HG03108 (cell line): ENCODE data around the gene ZSWIM3.

Experiments
- ATAC-seq: cut with Tn5 transposase; IDR thresholded peaks from one replicate; pipeline ENCODE4 v1.9.1; 2021; ENCODE audit warnings: moderate library complexity; ENCODE audit not compliant: unreplicated experiment

The ZSWIM3 gene

DNA sequence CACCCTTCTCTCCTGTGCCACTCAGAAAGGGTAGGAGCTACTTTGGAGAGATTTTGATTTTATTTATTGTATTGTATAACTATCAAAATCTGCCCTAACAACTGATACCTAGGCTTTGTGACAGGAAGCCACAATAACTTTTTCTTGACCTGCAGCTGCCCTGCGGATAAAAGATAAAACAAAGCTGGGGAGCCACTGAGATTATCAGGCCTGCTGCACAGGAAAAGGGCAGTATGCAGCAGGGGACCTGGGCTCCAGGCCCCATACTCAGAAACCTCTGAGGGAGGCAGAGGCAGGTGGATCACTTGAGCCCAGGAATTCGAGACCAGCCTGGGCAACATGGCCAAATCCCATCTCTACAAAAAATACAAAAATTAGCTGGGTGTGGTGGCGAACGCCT is 24.8 kb upstream of the ZSWIM3 start:
- ATAC-seq, result no peak

DNA sequence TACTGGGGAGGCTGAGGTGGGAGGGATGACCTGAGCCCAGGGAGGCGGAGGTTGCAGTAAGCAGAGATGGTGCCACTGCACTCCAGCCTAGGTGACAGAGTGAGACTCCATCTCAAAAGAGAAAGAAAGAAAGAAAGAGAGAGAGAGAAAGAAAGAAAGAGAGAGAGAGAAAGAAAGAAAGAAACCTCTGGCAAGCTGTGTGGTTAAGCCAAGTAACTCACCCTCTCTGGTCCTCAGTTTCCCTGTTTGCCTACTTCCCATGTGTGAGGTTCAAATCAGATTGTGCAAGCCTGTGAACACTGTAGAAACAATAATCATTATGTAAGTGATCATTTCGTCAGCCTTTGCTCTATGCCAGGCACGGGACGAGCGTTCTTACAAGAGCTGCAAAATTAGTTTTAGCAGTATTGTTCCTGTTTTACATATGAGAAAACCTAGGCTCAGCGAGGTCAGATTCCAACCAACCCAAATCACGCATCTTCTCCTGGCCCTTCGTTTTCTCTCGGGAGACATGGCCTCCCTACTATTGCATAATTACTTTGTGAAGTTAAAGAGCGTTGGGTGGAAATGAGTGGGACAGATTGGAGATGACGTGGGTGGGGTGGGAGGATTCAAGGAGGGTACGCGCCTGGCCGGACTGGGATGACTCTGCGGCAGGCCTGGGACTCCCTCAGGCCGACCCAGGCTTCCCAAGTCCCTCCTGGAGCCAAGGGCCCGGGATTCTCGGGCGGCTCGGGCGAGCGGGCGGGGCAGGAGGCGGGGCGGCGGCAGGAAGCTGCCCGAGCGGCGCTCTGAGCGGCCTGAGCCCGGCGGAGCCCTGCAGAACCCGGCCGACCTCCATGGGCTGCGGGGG is 24.2 kb upstream of the ZSWIM3 start, which contains the start of gene SNX21:
SNX21 (plus strand) TSS at position 770 of the 853 bp plus-strand sequence. CDS start 121 bp downstream, outside the sequence.
- no peak for ATAC-seq

DNA sequence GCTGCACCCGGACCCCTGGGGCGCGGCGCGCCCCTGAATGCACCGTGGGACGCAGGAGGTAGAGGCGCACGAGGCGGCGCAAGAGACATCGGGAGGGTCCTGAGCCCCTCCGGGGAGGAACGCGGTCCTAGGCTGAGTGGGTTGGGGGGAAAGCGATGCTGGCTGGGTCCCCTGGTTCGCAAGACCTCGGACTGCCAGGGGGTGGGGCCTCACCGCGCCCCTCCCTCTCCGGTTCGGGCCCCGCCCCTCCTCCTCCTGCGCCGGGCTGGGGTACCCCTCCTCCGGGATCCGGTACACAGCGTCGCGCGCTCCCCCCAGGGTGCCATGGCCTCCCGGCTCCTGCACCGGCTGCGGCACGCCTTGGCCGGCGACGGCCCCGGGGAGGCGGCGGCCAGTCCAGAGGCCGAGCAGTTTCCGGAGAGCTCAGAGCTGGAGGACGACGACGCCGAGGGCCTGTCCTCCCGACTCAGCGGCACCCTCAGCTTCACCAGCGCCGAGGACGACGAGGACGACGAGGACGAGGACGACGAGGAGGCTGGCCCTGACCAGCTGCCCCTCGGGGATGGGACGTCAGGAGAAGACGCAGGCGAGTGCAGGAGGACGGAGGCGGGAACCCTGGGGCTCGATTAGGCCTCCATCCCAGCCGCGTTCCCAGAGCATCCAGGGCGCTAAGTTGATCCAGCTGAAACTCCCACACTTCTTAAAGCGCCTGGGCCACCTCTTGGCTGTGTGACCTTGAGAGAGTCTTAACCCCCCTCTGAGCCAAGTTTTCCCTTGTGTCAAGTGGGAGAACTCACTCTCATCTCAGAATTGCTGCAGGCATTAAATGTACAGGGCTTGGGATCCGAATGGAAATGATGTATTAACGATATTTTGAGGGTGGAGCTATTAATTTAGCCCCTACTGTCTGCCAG is 23.3 kb upstream of the ZSWIM3 start:
- no peak for ATAC-seq

DNA sequence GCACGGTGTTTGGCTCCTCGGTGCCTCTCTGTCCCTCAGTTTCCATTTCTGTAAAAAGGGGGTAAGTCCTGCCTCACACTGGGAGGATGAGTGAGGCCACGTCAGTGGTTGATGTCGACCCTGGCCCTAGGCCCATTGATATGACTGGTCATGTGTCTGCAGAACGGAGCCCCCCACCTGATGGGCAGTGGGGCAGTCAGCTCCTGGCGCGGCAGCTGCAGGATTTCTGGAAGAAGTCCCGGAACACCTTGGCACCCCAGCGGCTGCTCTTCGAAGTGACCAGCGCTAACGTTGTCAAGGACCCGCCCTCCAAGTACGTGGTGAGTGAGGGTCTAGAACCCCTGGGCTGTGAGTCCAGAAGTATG is 22.6 kb upstream of the ZSWIM3 start:
- no peak for ATAC-seq

DNA sequence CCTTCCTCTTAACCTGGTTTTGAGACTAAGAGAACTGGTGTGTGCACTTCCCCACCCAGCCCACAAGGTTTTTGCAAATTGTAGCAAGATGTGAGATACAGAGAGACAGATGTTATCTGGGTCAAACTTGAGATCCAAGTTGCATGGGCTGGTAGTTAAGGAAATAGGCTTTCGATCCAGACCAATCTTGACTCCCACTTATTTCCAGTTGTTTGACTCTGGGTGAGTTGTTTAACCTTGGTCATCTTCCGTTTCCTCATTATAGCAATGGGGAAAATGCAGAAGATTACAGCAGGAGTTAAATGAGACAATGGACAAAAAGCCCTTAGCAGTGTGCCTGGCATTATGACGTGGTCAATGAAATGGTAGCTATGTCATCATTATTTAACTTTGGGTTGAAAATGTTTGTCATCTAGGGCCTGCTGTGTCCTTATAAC is 22.1 kb upstream of the ZSWIM3 start:
- ATAC-seq, result no peak

DNA sequence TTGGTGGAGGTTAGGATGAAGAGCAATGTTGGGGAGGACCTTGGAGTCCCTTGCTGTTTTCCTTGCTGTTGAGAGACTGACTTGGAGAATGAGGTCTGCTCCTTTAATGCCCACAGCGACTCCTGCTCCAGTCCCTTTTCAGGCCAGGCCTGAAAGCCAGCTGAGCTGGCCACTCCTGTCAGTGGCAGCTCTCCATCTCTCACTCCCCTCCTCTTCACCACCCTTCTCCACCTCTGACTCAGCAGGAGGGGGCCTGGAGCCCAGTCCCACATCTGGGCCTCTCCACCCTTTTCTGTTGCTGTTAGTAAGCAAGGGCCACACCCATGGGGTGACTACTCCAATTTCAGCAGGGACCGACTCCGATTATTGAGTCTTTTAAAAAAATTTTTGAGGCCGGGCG is 21.6 kb upstream of the ZSWIM3 start:
- ATAC-seq, result no peak

DNA sequence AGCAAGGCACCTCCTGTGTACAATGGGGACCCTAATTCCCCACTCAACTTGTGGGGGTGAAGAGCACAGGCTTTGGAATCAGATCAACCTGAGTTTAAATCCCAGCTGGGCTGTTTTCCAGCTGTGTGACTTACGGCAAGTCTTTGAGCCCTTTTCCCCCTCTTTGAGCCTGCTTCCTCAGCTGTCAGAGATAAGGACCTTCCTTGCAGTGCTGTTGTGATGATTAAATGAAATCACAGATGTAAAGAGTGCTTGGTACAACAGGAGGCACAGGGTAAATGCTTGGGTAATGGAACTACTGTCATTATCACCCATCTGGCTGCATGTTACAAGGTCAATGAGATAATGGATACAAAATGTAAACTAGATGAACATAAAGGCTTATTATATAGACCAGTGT is 20.6 kb upstream of the ZSWIM3 start:
- no peak for ATAC-seq

DNA sequence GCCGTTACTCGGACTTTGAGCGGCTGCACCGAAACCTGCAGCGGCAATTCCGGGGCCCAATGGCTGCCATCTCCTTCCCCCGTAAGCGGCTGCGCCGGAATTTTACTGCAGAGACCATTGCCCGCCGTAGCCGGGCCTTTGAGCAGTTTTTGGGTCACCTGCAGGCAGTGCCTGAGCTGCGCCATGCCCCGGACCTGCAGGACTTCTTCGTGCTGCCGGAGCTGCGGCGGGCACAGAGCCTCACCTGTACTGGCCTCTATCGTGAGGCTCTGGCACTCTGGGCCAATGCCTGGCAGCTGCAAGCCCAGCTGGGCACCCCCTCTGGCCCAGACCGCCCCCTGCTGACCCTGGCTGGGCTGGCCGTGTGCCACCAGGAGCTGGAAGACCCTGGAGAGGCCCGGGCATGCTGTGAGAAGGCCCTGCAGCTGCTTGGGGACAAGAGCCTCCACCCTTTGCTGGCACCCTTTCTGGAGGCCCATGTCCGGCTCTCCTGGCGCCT is 16.7 kb upstream of the ZSWIM3 start:
- ATAC-seq, result no peak

DNA sequence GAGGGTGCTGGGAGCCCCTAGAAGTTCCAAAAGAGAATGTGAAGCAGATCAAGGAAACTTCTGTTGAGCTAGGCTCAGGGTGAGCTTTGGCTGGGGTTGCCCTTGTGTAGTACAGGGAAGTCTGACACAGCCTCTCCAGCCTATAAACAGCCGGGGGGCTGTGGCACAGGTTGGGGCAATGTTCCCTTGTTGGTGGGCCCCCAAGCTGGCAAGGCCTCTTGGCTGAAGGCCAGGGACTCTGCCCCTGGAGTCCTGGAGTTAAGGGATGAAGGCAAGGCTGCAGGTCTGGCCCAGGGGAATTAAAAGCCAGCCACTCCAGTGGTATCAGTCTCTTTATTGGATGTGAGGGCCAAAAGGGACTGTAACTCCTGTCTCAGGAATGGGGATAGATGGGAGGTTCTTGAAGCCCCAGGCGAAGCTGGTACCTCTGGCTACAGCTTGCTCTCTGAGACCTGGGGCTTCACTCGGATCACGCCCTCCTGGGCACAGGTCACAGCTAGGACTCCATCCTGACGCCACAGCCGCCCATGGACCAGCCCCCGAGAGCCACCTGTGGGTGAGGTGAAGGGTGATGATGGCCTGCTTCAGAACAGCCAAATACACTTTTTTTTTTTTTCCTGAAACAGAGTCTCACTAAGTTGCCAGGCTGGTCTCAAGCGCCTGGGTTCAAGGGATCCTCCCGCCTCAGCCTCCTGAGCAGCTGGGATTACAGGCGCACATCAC is 15.8 kb upstream of the ZSWIM3 start:
- ATAC-seq, result no peak

DNA sequence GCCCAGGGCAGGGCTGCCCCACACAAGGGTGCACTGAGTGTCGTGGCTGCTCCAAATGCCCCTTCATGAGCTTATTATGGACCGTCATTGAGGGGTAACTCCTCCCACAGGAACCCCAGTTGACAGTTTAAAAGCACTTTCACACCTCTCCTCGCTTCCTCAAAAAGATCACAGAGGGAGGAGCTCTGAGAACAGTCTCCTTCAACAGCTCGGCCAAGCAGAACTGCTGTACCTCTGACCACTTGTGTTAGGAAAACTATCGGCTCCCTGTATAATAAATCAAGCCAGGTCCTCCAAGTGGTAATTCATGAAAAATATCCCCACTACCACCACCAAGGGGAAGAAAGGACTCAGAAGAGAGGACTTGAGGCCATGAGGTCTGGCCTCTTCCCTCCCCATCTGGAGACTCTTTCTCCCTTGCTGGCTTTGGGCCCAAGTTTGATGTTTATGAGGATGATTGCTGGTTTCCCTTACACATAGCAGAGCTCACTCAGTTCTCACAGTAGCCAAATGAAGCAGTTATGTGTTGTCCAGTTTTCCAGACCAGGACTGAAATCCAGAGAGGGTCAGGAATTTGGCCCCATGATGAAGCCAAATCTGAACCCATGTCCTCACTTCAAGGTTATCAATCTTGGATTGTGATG is 15.1 kb upstream of the ZSWIM3 start:
- peak; percentile 63 for ATAC-seq

DNA sequence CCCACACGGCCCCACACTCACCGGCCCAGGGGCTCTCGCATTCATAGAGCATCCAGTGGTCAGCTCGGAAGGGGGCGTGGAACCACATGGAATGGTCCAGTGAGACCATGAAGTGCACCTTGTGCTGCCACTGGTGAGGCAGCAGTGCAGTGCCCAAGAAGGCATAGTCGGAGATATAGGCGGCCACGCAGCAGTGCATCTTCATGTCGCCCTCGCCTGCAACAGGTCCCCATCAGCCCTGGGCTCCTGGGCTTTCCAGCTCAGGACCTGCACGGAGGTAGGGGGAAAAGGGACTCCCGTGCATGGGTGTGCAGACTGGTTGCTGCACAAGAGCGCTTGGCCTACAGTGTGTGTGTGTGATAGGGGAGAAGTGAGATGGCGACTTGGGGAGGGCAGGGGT is 13.9 kb upstream of the ZSWIM3 start:
- no peak for ATAC-seq

DNA sequence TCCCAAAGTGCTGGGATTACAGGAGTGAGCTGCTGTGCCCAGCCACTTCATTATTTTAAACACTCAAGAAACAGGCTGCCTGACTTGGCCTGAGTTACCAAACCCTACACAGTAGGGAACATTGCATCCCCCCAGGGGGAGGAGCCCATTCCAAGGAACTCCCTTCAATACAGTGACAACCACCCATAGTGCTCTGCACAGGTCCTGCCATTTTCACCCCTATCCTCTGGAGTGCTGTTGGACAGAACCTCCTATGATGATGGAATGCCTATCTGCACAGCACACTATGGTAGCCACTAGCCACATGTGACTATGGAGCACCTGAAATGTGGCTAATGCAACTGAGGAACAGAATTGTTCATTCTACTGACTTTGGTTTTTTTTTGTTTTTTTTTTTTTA is 12.0 kb upstream of the ZSWIM3 start:
- ATAC-seq, result no peak

DNA sequence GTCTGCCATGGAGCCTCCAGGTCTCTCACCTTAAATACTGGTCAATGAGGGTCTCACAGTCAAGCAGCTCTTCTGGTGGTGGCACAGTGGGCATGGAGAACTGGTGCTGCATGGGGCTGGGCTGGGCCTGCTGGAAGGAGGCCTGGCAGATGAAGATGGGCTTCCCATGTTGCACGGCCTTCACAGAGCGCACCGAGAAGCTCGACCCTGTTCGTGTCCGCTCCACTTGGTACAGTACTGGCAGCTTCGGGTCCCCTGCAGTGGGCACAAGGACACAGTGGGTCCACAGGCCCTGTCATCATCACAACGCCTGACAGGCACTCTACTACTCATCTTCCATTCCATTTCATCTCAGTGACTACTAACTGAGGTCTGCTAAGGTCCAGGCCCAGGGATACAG is 9.0 kb upstream of the ZSWIM3 start:
- ATAC-seq, result no peak

DNA sequence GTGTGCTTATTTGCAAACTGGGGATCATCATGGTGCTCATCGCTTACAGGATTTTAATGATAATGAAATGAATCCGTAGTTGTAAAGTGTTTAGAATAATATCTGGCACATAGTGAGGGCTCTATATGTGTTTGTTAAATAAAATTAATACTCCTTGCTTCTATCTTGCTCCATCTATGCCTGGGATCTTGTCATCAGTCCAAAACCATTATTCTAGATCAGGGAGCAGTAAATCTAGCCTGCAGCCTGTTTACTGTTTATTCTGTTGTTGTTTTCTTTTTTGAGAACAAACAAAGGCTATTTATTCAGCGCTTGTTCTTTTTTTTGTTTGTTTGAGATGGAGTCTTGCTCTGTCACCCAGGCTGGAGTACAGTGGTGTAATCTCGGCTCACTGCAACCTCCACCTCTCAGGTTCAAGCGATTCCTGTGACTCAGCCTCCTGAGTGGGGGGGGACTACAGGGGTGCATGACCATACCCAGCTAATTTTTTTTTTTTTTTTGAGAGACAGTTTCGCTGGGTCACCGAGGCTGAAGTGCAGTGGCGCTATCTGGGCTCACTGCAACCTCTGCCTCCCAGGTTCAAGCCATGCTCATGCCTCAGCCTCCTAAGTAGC is 8.3 kb upstream of the ZSWIM3 start:
- no peak for ATAC-seq

DNA sequence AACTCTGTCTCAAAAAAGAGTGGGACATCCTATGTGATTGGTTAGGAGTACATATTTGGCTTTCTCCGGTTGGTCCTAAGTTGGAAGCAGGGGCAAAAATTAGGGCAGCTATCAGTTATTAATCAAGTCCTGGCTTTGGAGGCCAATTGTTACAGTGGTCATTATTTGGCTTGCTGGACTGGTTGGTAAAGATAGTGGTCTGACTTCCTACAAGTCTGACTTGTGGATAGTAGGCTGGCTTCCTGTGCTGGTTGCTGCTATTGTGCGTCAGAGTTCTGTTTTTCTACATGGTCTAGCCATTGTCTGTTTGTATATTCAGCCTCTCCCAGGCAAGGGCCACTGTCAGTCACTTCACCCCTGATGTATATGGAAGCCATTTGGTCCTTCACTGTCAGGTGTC is 7.2 kb upstream of the ZSWIM3 start:
- no peak for ATAC-seq

DNA sequence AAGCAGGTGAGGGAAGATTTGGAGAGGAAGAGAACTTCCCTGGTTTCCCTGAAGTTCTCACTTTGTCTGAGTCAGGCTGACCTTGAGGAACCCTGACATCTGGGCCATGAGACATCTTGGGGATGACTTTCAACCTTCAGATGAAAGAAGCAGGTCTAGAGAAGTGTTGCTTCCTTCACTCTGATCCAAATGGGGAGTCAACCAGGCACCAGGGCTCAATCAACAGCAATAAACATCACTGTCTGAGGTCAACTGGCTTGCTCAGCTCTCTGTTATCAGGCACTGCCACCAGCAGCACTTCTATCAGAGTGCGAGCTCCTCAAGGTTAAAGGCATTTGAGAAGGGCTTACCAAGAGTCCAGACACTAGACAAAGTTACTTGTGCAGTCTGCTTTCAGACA is 6.5 kb upstream of the ZSWIM3 start:
- ATAC-seq, result no peak

DNA sequence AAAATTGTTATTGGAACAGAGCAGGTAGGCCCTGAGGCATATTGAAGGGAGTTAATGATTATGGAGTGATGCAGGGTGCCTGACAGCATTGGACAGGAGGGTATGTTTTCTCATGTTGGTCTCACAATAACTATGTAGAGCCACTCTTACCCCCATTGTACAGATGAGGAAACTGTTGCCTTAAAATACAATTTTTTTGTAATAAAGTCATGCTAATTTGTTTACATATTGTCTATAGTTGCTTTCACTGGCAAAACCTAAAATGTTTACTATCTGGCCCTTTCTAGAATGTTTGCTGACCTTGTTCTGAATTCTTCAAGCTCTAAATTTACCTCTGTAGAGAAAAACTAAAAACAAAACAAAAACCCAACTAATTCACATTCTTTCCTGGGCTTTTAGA is 5.9 kb upstream of the ZSWIM3 start:
- no peak for ATAC-seq

DNA sequence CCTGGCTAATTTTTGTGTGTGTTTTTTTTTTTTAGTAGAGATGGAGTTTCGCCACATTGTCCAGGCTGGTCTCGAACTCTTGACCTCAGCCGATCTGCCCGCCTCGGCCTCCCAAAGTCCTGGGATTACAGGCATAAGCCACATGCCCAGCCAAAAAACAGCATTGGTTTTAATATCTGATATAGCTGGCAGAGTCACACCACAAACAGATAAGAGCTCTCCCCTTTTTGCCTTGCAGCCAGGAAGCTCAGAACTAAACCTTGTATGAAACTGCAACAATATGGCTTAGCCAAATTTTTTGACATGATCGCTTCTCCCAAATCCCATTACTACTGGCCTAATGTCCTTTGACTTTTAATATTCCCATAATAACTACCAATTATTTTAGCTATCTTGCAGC is 5.1 kb upstream of the ZSWIM3 start:
- ATAC-seq, result no peak

DNA sequence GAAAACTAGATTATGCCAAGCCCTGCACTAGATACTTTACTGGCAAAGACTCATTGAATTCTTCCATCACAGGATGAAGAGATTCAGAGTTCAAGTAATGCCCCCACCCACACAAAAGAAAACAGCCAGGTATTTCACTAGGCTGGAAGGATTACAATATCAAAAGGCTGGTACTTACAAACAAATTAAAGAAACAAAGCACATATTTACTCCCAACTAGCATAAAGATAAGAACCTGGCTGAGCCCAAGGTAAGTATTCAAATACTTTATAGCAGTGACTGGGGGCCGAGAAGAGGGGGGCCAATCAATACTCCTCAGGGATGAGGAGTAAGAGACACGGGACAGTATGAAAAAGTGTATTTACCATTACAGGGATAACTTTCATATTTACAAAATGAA is 3.9 kb upstream of the ZSWIM3 start:
- no peak for ATAC-seq

DNA sequence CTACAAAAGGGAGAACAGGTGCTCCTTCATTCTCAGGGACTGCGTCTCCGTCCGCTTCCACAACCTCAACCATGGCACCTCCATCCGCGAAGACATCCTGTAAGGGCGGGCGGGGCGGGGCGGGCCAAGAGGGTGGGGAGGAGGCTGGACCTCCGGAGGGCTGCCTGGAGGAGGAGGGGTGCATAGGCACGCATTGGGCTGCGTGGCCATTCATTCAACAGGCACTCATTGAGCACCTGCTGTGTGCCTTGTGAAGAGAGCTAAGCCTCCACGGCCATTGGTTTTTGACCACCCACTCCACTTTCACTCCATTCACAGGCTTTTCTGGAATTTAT is 435 bp downstream of the ZSWIM3 start:
- ATAC-seq, result peak; percentile 12
